IMR-90 (cell line): ENCODE measurements around the gene MMS19. TPM values are rescaled to one million over a fixed set of nuclear protein-coding genes. Genes with fewer than 3 reads are reported as not detected.

Experiments used
- ATAC-seq: fragments of 200-7000 bp; cut with Tn5 transposase; 2 replicates; pipeline ENCODE4 v1.9.1; 2020; ENCODE audit warnings: low read depth, mild to moderate bottlenecking, moderate library complexity
- BruUV-seq: library from RNA; stranded (reverse); fragments of 400-500 nt; replicated peaks from 2 replicates; lab custom pipeline; 2021; lab: Mats Ljungman, UMichigan
- CTCF ChIA-PET: fragments of 300-600 bp; formaldehyde crosslinking; extraction: SDS; loops from one replicate; lab custom pipeline; 2021; ENCODE audit warnings: antibody characterized with exemption; lab: Yijun Ruan, JAX
- POLR2A ChIA-PET: fragments of 300-600 bp; sonication (Branson Sonifier 250); formaldehyde crosslinking; loops from one replicate; lab custom pipeline; 2022; ENCODE audit warnings: antibody characterized with exemption; ENCODE audit not compliant: unreplicated experiment; lab: Charles Lee
- DNase-seq: peaks from one replicate; pipeline ENCODE4 v3.0.0; 2013
- H2AFZ ChIP-seq: replicated peaks from 2 replicates; pipeline ENCODE3; 2013; ENCODE audit warnings: low read length, mild to moderate bottlenecking; ENCODE audit not compliant: poor library complexity
- H2AK5ac ChIP-seq: 2 replicates; pipeline ENCODE4 v1.6.1; 2013; ENCODE audit warnings: low read depth, low read length, inconsistent platforms
- H2AK9ac ChIP-seq: replicated peaks from 2 replicates; pipeline ENCODE3; 2013; ENCODE audit warnings: mild to moderate bottlenecking, low read depth, low read length, moderate library complexity; ENCODE audit not compliant: poor library complexity
- H2BK120ac ChIP-seq: 2 replicates; pipeline ENCODE4 v1.6.1; 2013; ENCODE audit warnings: low read depth, low read length, inconsistent platforms
- H2BK15ac ChIP-seq: 3 replicates; pipeline ENCODE4 v1.6.1; 2013; ENCODE audit warnings: low read depth, low read length, inconsistent platforms
- H2BK20ac ChIP-seq: 2 replicates; pipeline ENCODE4 v1.6.1; 2013; ENCODE audit warnings: low read depth, mild to moderate bottlenecking, inconsistent platforms, low read length, moderate library complexity
- H2BK5ac ChIP-seq: 2 replicates; pipeline ENCODE4 v1.6.1; 2013; ENCODE audit warnings: mild to moderate bottlenecking, low read depth, low read length, inconsistent platforms; ENCODE audit not compliant: poor library complexity, severe bottlenecking
- H3K14ac ChIP-seq: replicated peaks from 2 replicates; pipeline ENCODE4 v1.6.1; 2013; ENCODE audit warnings: low read depth, low read length, inconsistent platforms
- H3K18ac ChIP-seq: 2 replicates; pipeline ENCODE4 v1.6.1; 2013; ENCODE audit warnings: low read depth, low read length, control low read depth
- H3K23ac ChIP-seq: 2 replicates; pipeline ENCODE4 v1.6.1; 2013; ENCODE audit warnings: low read depth, low read length, inconsistent platforms
- H3K27ac ChIP-seq: 2 replicates; pipeline ENCODE4 v1.5.1; 2013; ENCODE audit warnings: mild to moderate bottlenecking, control low read depth, low read length; ENCODE audit not compliant: insufficient read depth
- H3K27me3 ChIP-seq: 2 replicates; pipeline ENCODE4 v1.6.1; 2013; ENCODE audit warnings: low read length; ENCODE audit not compliant: control insufficient read depth, insufficient read depth
- H3K36me3 ChIP-seq: 2 replicates; pipeline ENCODE4 v1.6.1; 2013; ENCODE audit warnings: low read length, mixed read lengths; ENCODE audit not compliant: control insufficient read depth, insufficient read depth
- H3K4ac ChIP-seq: 2 replicates; pipeline ENCODE4 v1.6.1; 2013; ENCODE audit warnings: low read depth, low read length, inconsistent platforms
- H3K4me1 ChIP-seq: 2 replicates; pipeline ENCODE4 v1.6.1; 2013; ENCODE audit warnings: low read length, mixed read lengths; ENCODE audit not compliant: control insufficient read depth, insufficient read depth
- H3K4me2 ChIP-seq: 2 replicates; pipeline ENCODE4 v1.6.1; 2013; ENCODE audit warnings: low read depth, mild to moderate bottlenecking, control low read depth, low read length, moderate library complexity
- H3K4me3 ChIP-seq: 2 replicates; pipeline ENCODE4 v1.5.1; 2013; ENCODE audit warnings: low read depth, mild to moderate bottlenecking, control low read depth, low read length, moderate library complexity; ENCODE audit not compliant: insufficient read depth
- H3K56ac ChIP-seq: 2 replicates; pipeline ENCODE4 v1.6.1; 2013; ENCODE audit warnings: low read length, inconsistent platforms; ENCODE audit not compliant: insufficient read depth; ENCODE audit errors: extremely low read depth
- H3K79me1 ChIP-seq, 2 experiments: 2 replicates each; pipeline ENCODE4 v1.6.1; 2013; ENCODE audit warnings: low read length in 2 of 2, inconsistent platforms in 1 of 2, low read depth in 1 of 2
- H3K9ac ChIP-seq: 2 replicates; pipeline ENCODE4 v1.6.1; 2013; ENCODE audit warnings: low read depth, low read length, control low read depth
- H3K9me1 ChIP-seq: 2 replicates; pipeline ENCODE4 v1.6.1; 2013; ENCODE audit warnings: low read length, inconsistent platforms; ENCODE audit not compliant: insufficient read depth
- H3K9me3 ChIP-seq: 2 replicates; pipeline ENCODE4 v1.6.1; 2013; ENCODE audit warnings: low read length; ENCODE audit not compliant: control insufficient read depth, insufficient read depth
- H4K20me1 ChIP-seq: 2 replicates; pipeline ENCODE4 v1.6.1; 2013; ENCODE audit warnings: low read length, inconsistent platforms; ENCODE audit not compliant: insufficient read depth
- H4K5ac ChIP-seq: 2 replicates; pipeline ENCODE4 v1.6.1; 2013; ENCODE audit warnings: mild to moderate bottlenecking, low read depth, low read length, control low read depth
- H4K8ac ChIP-seq, 2 experiments: 2 replicates each; pipeline ENCODE4 v1.6.1; 2013; ENCODE audit warnings: low read depth in 2 of 2, low read length in 2 of 2, control low read depth in 1 of 2, inconsistent platforms in 1 of 2
- H4K91ac ChIP-seq: 2 replicates; pipeline ENCODE4 v1.6.1; 2013; ENCODE audit warnings: low read depth, low read length, inconsistent platforms; ENCODE audit not compliant: insufficient read depth
- BHLHE40 ChIP-seq: fragments of 150-350 bp; IDR thresholded peaks from 2 replicates; pipeline ENCODE4 v1.6.1; 2016; ENCODE audit warnings: mild to moderate bottlenecking, low read depth, low read length
- MAFK ChIP-seq: IDR thresholded peaks from 2 replicates; pipeline ENCODE4 v1.6.1; 2012; ENCODE audit warnings: low read depth, low read length, improper control_type of control experiment
- MAZ ChIP-seq: IDR thresholded peaks from 2 replicates; pipeline ENCODE4 v1.6.1; 2012; ENCODE audit warnings: low read depth, mild to moderate bottlenecking, low read length, improper control_type of control experiment, moderate library complexity, borderline replicate concordance
- RAD21 ChIP-seq: IDR thresholded peaks from 2 replicates; pipeline ENCODE4 v1.6.1; 2012; ENCODE audit warnings: low read length, improper control_type of control experiment
- RCOR1 ChIP-seq: IDR thresholded peaks from 2 replicates; pipeline ENCODE4 v1.6.1; 2012; ENCODE audit warnings: mild to moderate bottlenecking, low read length, improper control_type of control experiment; ENCODE audit not compliant: insufficient replicate concordance
- WGBS, 2 experiments: methylation state at CpG; one replicate each; pipeline versions ENCODE4 v1.1.5 to v1.1.7; 2013; ENCODE audit warnings: missing lambda C conversion rate in 2 of 2; ENCODE audit not compliant: insufficient read length in 1 of 2; ENCODE audit errors: extremely low coverage in 2 of 2; 5-methylcytosine and 5-hydroxymethylcytosine counted together
- dilution Hi-C: fragments of 300-500 bp; cut with HindIII; formaldehyde crosslinking; loops from one replicate; pipeline ENCODE4 v1.14.3; 2018; ENCODE audit warnings: low sequenced_read_pairs; ENCODE audit not compliant: unreplicated experiment
- in situ Hi-C: fragments of 300-500 bp; cut with MboI; formaldehyde crosslinking; loops from 3 replicates; pipeline ENCODE4 v1.14.3; 2019; ENCODE audit warnings: low sequenced_read_pairs, inconsistent platforms, mixed read lengths
- intact Hi-C: fragments of 100-400 bp; cut with micrococcal nuclease; formaldehyde crosslinking; loops from 2 replicates; pipeline ENCODE4 v1.10.0; 2022
- polyA plus RNA-seq, 3 experiments: library from polyadenylated mRNA; depleted of rRNA; stranded (reverse); fragments of >200 nt; gene quantifications; 2 replicates each; pipeline ENCODE4 v1.2.3, GENCODE V29; 2012; ENCODE audit warnings: low replicate concordance in 1 of 3
- total RNA-seq: library from RNA; depleted of rRNA; stranded (reverse); fragments of >200 nt; gene quantifications from 2 replicates; pipeline ENCODE4 v1.2.3, GENCODE V29; 2012
- TF ChIP-seq, protein P1 (sequence below): conservative IDR thresholded peaks from 2 replicates; pipeline ENCODE4 v1.5.1; 2012; ENCODE audit warnings: mild to moderate bottlenecking, low read depth, low read length, improper control_type of control experiment

Gene MMS19
- total and polyA plus RNA-seq, 2 of the 4 experiments (the other 2 are of a cell fraction): 70.1 to 72.7 TPM

DNA sequence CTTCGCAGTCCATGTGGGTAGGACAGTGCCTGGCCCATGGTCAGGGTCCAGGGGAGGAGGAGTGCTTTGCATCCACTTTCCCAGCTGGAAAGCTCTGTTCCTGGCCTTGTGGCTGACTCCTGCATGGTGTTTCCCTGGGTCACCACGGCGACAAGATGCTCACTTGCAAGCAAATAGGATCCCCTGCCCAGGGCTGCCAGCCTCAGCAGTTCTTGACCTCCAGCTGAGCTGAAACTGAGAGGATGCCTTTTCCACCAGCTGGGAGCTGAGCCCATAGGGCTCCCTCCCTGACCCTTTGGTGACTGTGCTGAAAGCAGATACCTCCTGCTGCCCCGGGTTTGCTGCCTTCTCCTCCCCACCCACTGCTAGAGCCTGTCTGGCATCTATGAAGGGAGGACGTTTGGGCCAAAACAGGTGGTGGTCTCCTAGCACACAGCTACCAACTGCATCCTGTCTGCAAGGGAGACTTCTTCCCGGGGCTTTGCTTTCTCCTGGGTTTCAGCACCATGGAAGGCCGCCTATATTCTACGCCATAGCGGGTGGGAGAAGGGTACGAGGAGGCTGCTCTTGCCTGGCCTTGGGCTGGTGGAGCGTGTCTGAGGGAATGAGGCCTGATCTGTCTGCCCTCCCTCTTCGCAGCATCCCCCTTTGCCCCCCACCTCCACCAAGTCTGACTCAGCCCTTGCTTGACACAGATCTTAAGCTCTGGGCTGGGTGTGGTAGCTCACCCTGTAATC is 34.9 kb upstream of the MMS19 start:
- no peak overlapping the region for H2AK9ac ChIP-seq
- H2AFZ ChIP-seq: peak overlapping the region; percentile 24
- no peak overlapping the region for H4K5ac ChIP-seq
- H3K9ac ChIP-seq: no peak overlapping the region
- H2BK120ac ChIP-seq: no peak overlapping the region
- H3K9me3 ChIP-seq: no peaks in the 10 kb centered on the region
- dilution Hi-C loops (no loop called here), intact Hi-C loops (no loop called here), in situ Hi-C loops (no loop called here)
- TF ChIP-seq BHLHE40 (no peak), RCOR1 (no peak), RAD21 (no peak), MAFK (peak; percentile 45; the same call in 1 of the 2 replicates), MAZ (no peak)
- TF ChIP-seq, protein P1, sequence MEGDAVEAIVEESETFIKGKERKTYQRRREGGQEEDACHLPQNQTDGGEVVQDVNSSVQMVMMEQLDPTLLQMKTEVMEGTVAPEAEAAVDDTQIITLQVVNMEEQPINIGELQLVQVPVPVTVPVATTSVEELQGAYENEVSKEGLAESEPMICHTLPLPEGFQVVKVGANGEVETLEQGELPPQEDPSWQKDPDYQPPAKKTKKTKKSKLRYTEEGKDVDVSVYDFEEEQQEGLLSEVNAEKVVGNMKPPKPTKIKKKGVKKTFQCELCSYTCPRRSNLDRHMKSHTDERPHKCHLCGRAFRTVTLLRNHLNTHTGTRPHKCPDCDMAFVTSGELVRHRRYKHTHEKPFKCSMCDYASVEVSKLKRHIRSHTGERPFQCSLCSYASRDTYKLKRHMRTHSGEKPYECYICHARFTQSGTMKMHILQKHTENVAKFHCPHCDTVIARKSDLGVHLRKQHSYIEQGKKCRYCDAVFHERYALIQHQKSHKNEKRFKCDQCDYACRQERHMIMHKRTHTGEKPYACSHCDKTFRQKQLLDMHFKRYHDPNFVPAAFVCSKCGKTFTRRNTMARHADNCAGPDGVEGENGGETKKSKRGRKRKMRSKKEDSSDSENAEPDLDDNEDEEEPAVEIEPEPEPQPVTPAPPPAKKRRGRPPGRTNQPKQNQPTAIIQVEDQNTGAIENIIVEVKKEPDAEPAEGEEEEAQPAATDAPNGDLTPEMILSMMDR: no peak
- H3K79me1 ChIP-seq: peaks cover 3 to 58% of the 10 kb centered on the region in 2 experiments; a peak in 3 of 4 replicates
- H3K14ac ChIP-seq: no peak overlapping the region
- no peak overlapping the region for H4K91ac ChIP-seq
- no peak overlapping the region for H3K27ac ChIP-seq
- no peak overlapping the region for H4K8ac ChIP-seq
- H3K23ac ChIP-seq: no peak overlapping the region
- H3K36me3 ChIP-seq: peaks cover 2% of the 10 kb centered on the region; the same call in 1 of the 2 replicates
- H3K4me2 ChIP-seq: no peak overlapping the region
- DNase-seq (peak; percentile 61), ATAC-seq (peak; percentile 74)
- no peak overlapping the region; the same call in 2 of the 3 replicates for H2BK15ac ChIP-seq
- H3K4me1 ChIP-seq: peaks cover 13% of the 10 kb centered on the region
- no peak overlapping the region for H3K18ac ChIP-seq
- peak overlapping the region; percentile 67 for H2AK5ac ChIP-seq
- H3K4ac ChIP-seq: 0 out of 2 replicates have a peak overlapping the region, but pooled peaks have one; percentile 27
- H2BK5ac ChIP-seq: no peak overlapping the region
- no peak overlapping the region for H3K4me3 ChIP-seq
- no peak overlapping the region for H3K56ac ChIP-seq
- no peak overlapping the region for H2BK20ac ChIP-seq
- no CpG with 5 or more reads among the region's 12 CpGs for WGBS, 2 experiments
- peaks cover 24% of the 10 kb centered on the region for H3K9me1 ChIP-seq
- ChIA-PET CTCF (interaction anchor here (1.2 kb wide), 1 partner anchor 9 kb away, joined by 4 read pairs; no protein-coding TSS in a partner anchor), POLR2A (no interaction called here)
- H4K20me1 ChIP-seq: peaks cover 29% of the 10 kb centered on the region
- no peaks in the 10 kb centered on the region for H3K27me3 ChIP-seq
- BruUV-seq: no TSS peak
